GM19240 (cell line): Measurements from ENCODE around the gene YIPF1.
"Not testable (repeated sequence)": the region's sequence is repeated elsewhere in the genome, so short reads cannot be mapped to it uniquely, and the experiment has no call there.

ENCODE experiments used
- DNase-seq: peaks from one replicate; pipeline ENCODE4 v3.0.0; 2011; ENCODE audit warnings: low spot score; ENCODE audit not compliant: insufficient read length

The YIPF1 gene

DNA sequence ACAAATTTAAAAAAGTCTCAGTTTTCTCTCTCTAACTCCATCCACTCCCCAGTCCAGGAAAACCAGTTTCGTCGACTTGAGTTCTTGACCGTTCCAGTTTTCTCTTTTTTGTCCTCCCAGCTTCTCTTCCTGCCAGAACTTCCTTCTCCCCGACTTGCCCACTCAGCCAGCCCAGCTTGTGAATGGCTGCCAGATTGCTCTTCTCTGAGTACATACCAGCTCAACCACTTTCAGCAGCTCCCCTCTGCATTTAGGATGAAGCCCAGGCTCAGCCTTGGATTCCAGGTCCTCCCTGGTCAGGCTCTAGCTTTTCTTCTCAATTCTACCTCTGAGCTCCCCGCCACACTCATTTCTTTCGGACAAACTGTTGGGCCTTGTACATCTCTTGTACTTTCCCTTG, 5.8 kb upstream of the YIPF1 start:
- DNase-seq = no peak

- DNase-seq = no peak
Observed at GRCh38 chr1:53894644-53895043, 5.0 kb upstream of the YIPF1 start.

DNA sequence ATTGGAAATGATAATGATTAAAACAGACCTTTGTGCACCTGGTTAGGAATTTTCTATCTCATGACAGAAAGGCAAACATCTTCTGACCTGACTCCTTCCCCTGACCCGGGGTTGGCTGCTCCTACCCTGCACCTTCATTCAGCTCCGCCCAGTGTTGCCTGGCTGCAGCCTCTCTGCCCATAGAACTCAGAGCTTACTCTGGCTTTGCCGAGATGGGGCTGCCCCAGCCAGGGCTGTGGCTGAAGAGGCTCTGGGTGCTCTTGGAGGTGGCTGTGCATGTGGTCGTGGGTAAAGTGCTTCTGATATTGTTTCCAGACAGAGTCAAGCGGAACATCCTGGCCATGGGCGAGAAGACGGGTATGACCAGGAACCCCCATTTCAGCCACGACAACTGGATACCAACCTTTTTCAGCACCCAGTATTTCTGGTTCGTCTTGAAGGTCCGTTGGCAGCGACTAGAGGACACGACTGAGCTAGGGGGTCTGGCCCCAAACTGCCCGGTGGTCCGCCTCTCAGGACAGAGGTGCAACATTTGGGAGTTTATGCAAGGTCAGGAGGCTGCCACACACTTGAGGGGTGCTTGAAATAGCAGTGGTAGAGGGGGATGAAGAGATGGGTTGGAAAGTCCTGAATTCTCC, 4.5 kb upstream of the YIPF1 start, which contains the start of gene DIO1:
Gene DIO1, plus strand, starts transcription at position 189 of the 638 bp plus-strand sequence. Its CDS starts 24 bp downstream, at position 213.
- DNase-seq = no peak

DNA sequence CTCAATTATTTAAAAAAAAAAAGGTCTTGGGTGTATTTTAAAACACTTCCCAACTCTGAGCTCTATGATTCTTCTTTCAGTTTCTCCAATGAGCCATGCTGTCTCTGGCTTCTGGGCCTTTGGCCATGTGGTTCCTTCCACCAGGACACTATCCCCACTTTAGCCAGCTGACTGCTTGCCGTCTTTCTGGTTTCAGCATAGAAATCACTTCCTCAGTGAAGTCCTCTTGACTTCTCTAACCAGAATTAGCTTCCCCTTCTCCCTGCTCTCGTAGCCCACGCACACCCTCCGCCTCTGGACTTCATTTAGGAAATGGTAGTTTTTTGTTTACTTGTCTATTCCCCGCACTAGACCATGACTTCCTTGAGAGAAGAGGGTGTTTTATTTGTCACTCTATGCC, 3.3 kb upstream of the YIPF1 start:
- no peak for DNase-seq

DNA sequence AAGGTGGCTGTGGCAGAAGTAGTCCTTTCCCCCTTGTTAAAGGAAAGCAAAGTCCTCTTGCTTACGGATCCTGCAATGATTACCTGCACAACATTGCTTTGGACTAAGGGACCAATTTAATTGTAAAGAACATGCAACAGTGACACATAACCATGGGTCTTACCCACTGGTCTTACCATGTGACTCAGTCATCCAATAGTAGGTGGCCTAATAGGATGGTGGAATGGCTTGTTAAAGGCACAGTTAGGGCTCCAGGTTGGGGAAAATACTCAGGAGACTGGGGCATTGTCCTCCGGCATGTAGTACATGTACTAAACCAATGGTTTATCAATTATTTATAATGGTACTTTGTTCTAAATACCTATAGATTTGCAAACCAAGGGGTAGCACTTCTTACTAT, 2.1 kb upstream of the YIPF1 start:
- DNase-seq = no peak

DNA sequence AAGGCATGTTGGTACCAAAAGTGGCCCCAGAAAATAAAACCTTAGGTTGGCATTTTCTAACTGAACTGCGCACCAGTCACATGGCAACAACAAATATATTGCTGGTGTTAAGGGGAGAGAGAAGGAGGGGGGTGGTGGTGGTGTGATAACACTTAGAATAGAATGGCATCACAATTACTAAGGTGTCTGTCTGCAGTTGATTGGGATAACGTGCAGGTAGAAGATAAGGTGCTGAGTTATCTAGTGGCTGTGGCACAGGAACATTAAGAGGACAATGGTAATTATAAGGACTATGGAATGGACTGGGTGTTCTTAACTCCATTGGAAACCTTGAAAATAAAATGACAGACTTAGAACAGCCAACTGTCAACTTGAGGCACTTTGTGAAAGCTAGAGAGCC, 1.4 kb upstream of the YIPF1 start:
- no peak for DNase-seq

DNA sequence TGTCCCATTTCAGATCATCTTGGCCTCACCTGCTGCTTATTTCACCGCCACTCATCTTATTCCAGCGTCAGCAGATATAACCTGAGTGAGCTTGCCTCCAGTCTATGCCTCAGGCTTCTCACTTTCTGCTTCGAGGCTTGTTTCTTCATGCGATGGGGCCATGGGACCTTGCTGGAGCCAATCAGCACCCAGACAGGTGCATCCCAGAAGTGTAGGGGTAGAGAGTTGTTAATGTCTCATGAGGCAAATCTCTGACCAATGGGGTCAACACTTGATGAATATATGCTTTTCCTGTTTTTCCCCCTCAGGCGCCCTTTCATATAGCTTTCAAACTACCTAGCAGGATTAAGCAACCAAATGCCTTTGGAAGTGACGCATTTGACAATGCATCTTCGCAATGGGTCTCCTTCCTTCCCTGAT, 935 bp upstream of the YIPF1 start:
- no peak for DNase-seq

DNA sequence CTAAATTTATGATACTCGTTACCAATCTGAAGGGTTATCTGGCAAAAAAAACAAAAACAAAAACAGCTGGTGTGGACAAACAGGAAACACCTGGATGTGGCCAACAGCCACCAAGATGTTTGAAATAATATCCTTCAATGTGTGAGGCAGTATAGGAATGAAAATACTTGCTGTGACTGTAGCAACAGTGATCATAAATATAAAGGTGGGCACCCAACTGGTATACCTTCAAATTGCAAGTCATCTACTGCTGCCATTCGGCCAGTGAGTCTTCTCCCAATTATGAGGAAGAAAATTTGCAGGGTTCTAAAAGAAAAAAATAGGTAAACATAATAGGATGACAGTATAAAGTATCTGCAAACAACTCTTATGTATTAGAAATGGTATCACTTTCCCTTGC, 916 bp downstream of the YIPF1 start:
- no peak for DNase-seq

DNA sequence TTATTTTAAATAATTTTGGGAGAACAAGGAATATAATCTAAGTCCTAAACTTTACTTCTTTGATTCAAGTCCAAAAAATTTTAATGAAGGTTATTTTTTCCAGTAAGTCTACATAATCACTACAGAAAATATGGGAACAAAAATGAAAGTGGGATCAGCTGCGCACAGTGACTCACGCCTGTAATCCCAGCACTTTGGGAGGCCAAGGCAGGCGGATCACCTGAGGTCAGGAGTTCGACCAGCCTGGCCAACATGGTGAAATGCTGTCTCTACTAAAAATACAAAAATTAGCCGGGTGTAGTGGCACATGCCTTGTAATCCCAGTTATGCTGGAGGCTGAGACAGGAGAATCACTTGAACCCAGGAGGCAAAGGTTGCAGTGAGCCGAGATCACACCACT, 6.0 kb downstream of the YIPF1 start:
- DNase-seq = not testable (repeated sequence)

GRCh38 chr1:53881853-53882252, 7.7 kb downstream of the YIPF1 start:
- not testable (repeated sequence) for DNase-seq

- no peak for DNase-seq
Observed at GRCh38 chr1:53878492-53879105, 11.0 kb downstream of the YIPF1 start.

- not testable (repeated sequence) for DNase-seq
Observed at GRCh38 chr1:53875150-53875549, 14.4 kb downstream of the YIPF1 start.

- no peak for DNase-seq
Observed at GRCh38 chr1:53871773-53872484, 17.7 kb downstream of the YIPF1 start.

DNA sequence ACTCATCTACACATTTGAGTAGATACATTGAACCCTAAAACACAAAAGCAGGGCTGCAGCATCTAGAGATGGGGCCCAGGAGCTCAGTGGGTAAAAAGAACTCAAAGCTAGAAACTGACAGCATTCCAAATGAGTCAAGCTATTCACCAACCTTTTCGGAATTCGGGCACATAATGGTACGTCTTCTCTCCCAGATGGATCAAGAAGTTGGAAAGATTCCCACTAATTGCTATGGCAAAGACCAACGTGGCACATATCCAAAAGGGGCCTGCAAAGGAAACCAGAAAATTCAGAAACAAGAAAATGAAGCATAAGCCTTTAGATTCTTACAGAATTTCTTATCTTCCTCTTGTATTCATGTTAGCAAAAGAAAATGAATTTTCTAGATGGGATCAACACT, 18.4 kb downstream of the YIPF1 start:
- DNase-seq = no peak

DNA sequence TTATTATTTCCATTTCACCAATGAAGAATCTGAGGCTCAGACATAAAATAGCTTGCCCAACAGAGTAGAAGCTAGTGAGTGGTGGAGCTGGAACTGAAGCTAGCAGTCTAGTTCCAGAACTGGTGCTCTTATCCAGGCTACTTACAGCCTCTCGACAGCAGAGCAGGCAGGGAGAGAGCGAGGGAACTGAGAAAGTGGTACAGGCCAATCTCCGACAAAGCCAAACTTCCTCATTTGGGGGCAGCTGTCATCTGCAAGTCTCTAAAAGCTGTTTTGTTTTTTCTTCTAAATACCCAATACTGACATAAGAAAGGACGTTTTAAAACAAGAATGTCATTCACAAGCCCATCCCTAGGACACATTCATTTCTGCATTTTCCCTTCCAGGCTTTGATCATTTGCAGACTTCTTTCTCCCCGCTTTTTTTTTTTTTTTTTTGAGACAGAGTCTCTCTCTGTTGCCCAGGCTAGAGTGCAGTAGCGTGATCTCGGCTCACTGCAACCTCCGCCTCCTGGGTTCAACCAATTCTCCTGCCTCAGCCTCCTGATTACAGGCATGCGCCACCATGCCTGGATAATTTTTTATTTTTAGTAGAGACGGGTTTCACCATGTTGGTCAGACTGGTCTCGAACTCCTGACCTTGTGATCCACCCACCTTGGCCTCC, 20.0 kb downstream of the YIPF1 start:
- no peak for DNase-seq

DNA sequence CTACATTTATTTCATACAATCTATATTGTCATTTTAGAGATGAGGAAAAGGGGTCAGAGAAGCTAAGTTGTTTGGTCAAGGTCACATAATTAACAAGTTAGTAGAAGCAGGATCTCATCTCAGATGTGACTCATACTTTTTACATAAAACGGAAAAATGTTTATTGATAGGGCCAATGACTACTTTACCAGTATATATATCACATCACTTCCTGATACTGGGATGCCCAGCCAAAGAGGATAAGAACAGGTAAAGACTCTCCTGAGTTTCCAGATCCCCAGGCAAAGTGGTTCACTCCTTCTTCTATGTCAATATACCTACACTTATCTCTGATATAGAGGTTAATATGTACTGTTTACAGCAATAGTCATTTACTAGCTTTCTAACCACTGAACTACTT, 21.0 kb downstream of the YIPF1 start:
- DNase-seq = no peak

DNA sequence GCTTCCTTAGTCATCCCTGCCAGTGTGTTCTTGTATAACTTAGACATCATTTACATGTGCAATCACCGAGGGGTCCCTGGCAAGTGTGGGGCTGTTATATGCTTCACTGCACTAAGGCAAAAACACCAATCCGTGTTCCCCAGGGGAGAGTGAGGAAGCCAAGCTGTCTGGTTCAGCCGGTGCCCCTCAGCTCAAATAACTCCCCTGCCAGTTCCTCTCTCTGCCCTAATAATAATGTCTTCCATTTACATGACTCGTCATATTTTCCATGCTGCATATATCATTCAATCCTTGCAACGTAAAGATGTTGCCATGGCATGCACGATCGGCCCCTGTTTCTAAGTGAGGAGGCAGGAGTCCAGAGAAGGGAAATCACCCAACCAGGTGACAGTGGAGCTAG, 27.1 kb downstream of the YIPF1 start:
- no peak for DNase-seq

- DNase-seq = peak; percentile 37
Observed at GRCh38 chr1:53860967-53861411, 28.6 kb downstream of the YIPF1 start.

- no peak for DNase-seq
Observed at GRCh38 chr1:53851571-53852285, 37.9 kb downstream of the YIPF1 start.

- DNase-seq = no peak
Observed at GRCh38 chr1:53850082-53850673, 39.4 kb downstream of the YIPF1 start.

DNA sequence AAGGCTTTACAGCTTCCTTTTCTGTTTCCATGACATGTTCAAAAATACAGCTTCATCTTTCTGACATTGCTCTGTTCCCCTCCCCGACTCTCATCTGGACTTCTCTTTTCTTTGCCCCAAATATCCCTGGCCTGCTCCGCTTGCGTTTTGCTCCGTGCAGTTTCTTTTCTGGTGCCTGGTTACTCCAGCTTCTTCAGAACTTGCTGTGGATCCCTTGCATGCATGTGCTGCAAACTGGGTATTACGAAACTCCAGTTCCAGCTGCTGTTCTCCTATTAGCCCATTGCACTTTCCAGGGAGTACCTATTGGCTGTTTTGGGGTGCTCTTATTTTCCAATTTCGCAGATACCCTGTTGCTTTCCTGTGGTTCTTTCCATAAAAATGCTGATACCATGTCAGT, 41.6 kb downstream of the YIPF1 start:
- DNase-seq = no peak
